HUES64 (cell line): ENCODE results near the gene ZFAND2A.
A peak's percentile ranks its signal among the peaks of the same experiment; 100 is the strongest.

ENCODE experiments used
- H3K27ac ChIP-seq: 2 replicates; pipeline ENCODE4 v1.7.0; 2013; ENCODE audit warnings: low read depth, low read length, inconsistent platforms
- H3K27me3 ChIP-seq: 2 replicates; pipeline ENCODE4 v1.6.1; 2013; ENCODE audit warnings: mild to moderate bottlenecking, low read length; ENCODE audit not compliant: insufficient read depth
- H3K36me3 ChIP-seq: 2 replicates; pipeline ENCODE4 v1.6.1; 2013; ENCODE audit warnings: mild to moderate bottlenecking, low read length; ENCODE audit not compliant: insufficient read depth
- H3K4me1 ChIP-seq: 2 replicates; pipeline ENCODE4 v1.6.1; 2013; ENCODE audit warnings: mild to moderate bottlenecking, low read length, moderate library complexity; ENCODE audit not compliant: insufficient read depth
- H3K4me3 ChIP-seq: 2 replicates; pipeline ENCODE4 v1.5.1; 2013; ENCODE audit warnings: mild to moderate bottlenecking, low read length, moderate library complexity
- H3K9ac ChIP-seq: 2 replicates; pipeline ENCODE4 v1.6.1; 2013; ENCODE audit warnings: mild to moderate bottlenecking, low read depth, low read length
- H3K9me3 ChIP-seq: 2 replicates; pipeline ENCODE4 v1.6.1; 2013; ENCODE audit warnings: low read depth, low read length; ENCODE audit not compliant: insufficient read depth
- whole genome bisulfite sequencing: fragments of 150-250, 120-280 bp; methylation state at CpG from one replicate; pipeline ENCODE4 v1.1.7; 2013; ENCODE audit warnings: missing lambda C conversion rate; 5-methylcytosine and 5-hydroxymethylcytosine counted together

Gene ZFAND2A

DNA sequence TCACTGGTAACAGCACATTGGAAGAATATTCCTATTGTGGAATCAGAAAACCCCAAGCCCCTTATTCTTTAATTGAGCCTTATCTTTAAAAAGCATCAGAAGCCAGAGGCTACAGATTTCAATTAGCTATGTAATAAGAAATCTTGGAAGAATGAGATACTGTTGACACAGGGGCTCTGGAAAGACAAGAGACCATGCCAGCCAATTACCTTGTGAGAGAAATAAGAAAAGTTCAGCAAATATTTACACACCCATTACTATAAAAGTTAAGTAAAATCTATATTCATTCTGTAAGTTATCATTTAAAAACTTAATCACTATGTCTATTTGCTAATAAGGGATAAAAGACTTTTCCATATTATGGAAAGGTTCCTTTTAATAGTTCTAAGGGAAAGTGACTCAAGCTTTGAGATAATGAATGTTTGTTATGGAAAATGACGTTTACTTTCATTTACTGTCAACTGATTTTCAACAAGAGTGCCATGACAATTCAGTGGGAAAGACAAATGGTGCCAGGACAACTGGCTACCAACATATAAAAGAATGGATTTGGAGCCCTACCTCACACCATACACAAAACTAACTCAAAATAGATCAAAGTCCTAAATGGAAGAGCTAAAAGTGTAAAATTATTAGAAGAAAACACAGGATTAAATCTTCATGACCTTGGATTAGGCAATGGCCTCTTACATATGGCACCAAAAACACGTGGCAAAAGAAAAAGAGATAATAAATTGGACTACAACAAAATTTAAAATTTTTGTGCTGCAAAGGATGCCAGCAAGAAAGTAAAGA, 28.3 kb downstream of the ZFAND2A start:
- H3K36me3 ChIP-seq, result peaks cover 17% of the 10 kb centered on the region
- H3K9ac ChIP-seq, result no peak overlapping the region
- no peaks in the 10 kb centered on the region for H3K27me3 ChIP-seq
- no peak overlapping the region for H3K27ac ChIP-seq
- 100% methylated on average over 1 of the region's 2 CpGs for WGBS
- H3K4me1 ChIP-seq, result no peaks in the 10 kb centered on the region
- no peaks in the 10 kb centered on the region for H3K9me3 ChIP-seq
- no peak overlapping the region for H3K4me3 ChIP-seq

DNA sequence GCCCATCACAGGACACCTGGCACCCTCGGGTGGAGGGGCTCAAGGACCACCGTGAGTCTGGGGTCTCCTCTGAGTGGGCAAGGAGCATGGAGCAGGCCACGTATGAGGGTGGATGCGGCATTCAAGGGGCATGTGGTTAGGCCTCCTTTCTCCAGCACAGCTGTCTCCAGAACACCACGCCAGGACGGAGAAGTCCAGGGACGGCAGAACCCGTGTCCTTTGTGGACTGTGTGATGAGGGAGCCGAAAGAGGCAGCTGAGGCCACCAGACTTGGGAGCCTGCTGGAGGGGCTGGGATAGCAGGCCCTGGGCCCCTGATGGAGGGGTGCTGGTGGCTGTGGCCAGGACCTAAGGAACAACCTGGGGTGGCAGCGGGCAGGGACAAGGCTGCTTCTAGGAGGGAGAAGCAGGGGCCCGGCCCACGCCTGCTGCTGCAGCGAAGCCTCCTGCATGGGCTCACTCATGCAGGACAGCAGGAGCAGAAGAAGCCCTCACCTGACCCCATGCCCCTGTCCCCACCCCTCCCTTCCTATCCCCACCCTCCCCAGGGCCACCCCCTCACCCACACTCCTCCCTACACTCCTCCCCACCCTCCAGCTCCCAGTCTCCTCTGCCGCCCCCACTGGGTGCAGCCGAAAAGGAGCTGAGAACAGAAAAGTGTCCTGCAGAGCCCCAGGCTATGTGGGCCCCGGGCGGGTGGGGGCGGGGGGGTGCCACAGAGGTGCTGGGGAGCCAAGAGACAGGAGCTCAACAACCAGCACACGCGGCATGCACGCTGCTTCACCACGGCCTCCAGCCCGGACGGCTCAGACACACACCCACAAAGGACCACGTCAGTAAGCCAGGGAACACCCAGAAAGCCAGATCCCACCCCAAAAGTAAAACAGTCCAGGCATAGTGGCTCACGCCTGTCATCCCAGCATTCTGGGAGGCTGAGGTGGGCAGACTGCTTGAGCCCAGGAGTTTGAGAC, 29.7 kb downstream of the ZFAND2A start:
- H3K4me3 ChIP-seq, result no peak overlapping the region
- H3K9ac ChIP-seq, result no peak overlapping the region
- no peak overlapping the region for H3K27ac ChIP-seq
- no peaks in the 10 kb centered on the region for H3K4me1 ChIP-seq
- WGBS, result 96% methylated on average over 26 of the region's 26 CpGs
- peaks cover 26% of the 10 kb centered on the region for H3K36me3 ChIP-seq
- no peaks in the 10 kb centered on the region for H3K9me3 ChIP-seq
- H3K27me3 ChIP-seq, result no peaks in the 10 kb centered on the region

DNA sequence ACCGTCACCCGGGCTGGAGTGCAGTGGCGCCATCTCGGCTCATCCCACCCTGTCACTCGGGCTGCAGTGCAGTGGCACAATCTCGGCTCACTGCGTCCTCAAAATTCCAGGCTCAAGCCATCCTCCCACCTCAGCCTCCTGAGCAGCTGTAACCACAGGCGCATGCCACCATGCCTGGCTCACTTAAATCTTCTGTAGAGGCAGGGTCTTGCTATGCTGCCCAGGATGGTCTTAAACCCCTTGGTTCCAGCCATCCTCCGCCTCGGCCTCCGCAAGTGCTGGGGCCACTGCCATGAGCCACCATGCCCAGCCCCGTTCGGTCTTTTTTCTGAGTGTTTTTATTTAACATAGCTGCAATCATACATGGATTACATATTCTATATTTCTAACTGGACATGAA, 30.6 kb downstream of the ZFAND2A start:
- Histone ChIP-seq H3K27ac (no peak overlapping the region), H3K36me3 (peaks cover 32% of the 10 kb centered on the region), H3K4me3 (no peak overlapping the region), H3K4me1 (no peaks in the 10 kb centered on the region), H3K9ac (no peak overlapping the region), H3K27me3 (no peaks in the 10 kb centered on the region), H3K9me3 (no peaks in the 10 kb centered on the region)
- 96% methylated on average over 13 of the region's 13 CpGs for WGBS

DNA sequence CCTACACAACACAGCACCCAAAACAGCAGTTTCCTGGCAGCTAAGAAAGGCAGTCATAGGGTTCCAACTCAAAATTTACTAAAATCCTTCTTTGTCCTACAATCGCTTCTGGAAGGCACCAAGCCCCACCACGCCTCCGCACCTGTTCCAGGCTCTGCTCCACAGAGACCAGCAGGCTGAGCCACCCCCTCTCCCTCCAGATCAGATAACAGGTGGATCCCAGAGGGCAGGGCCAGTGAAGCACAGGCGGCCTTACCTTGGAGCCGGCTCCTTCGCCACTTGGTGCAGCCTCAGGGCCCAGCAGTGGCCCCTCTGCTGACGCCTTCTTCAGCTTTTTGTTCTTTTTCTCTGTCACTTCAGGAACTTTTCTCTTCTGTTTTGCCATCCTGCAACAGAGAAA, 33.0 kb downstream of the ZFAND2A start:
- peaks cover 11% of the 10 kb centered on the region; the same call in 1 of the 2 replicates for H3K4me1 ChIP-seq
- H3K4me3 ChIP-seq, result no peak overlapping the region
- H3K36me3 ChIP-seq, result peaks cover 35% of the 10 kb centered on the region
- no peak overlapping the region for H3K9ac ChIP-seq
- no peak overlapping the region for H3K27ac ChIP-seq
- H3K27me3 ChIP-seq, result no peaks in the 10 kb centered on the region
- WGBS, result 95% methylated on average over 7 of the region's 7 CpGs
- H3K9me3 ChIP-seq, result no peaks in the 10 kb centered on the region

DNA sequence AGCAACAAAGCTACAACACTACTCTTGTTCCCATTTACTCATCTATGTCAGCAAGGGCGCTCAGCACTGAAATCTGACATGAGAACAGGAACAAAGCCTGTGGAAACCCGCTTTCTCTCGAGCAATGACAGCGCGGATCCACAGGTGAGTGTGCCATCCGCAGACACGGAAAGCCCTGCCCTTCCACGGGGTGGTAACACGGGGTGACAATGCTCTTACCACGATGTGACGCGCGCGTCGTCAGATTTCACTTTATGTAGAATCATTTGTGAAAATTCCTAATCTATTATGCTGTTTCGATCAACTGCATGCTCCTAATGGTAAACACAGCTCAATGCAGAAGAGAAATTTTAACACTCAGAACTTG, 34.4 kb downstream of the ZFAND2A start:
- no peak overlapping the region for H3K4me3 ChIP-seq
- H3K9ac ChIP-seq, result no peak overlapping the region
- WGBS, result 96% methylated on average over 16 of the region's 16 CpGs
- H3K9me3 ChIP-seq, result no peaks in the 10 kb centered on the region
- H3K36me3 ChIP-seq, result peaks cover 36% of the 10 kb centered on the region
- H3K27ac ChIP-seq, result no peak overlapping the region
- H3K27me3 ChIP-seq, result no peaks in the 10 kb centered on the region
- H3K4me1 ChIP-seq, result peaks cover 11% of the 10 kb centered on the region; the same call in 1 of the 2 replicates

DNA sequence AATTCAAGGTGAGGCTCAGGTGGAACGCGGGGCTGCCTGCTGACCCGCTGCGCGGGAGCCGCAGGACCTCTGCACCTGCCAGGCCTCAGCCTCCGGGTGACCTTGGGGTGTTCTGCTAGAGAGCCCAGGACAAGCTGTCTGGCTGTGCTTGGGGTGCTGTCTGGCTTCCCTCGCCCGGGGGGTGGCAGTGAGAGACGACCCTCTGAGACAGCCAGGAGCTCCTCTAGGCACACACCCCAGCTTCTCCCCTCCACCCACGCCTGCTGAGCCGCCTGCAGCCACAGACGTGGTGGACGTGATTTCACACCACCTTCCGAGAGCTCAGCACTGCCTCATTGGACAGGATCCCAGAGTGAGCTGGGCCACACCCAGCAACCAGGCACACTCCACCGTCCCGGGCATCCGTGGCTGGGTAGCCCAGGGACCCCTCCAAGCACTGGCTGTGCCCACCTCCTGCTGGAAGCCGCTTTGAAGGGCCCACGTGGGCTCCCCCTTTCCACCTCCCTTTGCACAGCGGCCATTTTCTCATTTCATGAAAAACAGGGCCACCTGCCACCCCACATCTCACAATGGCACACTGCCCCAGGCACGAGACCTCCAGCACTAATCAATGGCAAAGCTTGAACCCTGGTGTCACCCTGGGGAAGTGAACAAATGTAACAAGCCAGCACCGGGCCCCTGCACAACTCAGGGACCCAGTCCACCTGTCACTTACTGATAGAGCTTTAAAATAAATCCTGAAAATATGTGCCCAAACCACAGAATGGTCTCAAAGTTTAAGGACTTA, 35.0 kb downstream of the ZFAND2A start:
- H3K4me3 ChIP-seq, result no peak overlapping the region
- peaks cover 34% of the 10 kb centered on the region for H3K36me3 ChIP-seq
- H3K9me3 ChIP-seq, result no peaks in the 10 kb centered on the region
- no peaks in the 10 kb centered on the region for H3K27me3 ChIP-seq
- no peak overlapping the region for H3K27ac ChIP-seq
- H3K4me1 ChIP-seq, result peaks cover 11% of the 10 kb centered on the region; the same call in 1 of the 2 replicates
- WGBS, result 95% methylated on average over 23 of the region's 23 CpGs
- no peak overlapping the region for H3K9ac ChIP-seq

DNA sequence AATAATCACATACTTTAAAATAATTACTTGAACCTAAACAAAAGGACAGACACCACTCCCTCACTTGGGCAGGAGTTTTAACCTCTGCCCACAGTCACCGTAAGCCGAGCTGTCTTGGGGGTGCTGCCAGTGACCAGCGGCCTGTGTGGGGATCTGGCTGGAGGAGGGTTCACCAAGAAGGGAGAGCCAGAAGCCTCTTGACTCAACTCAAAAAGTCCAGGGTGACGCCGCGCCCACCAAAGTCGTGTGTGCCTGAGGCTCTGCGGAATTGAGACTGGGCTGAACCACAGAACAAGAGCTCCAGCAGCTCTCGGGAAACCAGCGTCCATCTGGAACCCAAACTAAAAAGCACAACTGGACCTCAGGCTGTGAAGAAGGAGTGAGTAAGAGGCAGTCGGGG, 35.8 kb downstream of the ZFAND2A start:
- Histone ChIP-seq H3K4me1 (peaks cover 11% of the 10 kb centered on the region; the same call in 1 of the 2 replicates), H3K9ac (no peak overlapping the region; the same call in 1 of the 2 replicates), H3K9me3 (no peaks in the 10 kb centered on the region), H3K27me3 (no peaks in the 10 kb centered on the region), H3K36me3 (peaks cover 30% of the 10 kb centered on the region), H3K4me3 (no peak overlapping the region), H3K27ac (peak overlapping the region; percentile 48)
- 90% methylated on average over 11 of the region's 11 CpGs for WGBS

DNA sequence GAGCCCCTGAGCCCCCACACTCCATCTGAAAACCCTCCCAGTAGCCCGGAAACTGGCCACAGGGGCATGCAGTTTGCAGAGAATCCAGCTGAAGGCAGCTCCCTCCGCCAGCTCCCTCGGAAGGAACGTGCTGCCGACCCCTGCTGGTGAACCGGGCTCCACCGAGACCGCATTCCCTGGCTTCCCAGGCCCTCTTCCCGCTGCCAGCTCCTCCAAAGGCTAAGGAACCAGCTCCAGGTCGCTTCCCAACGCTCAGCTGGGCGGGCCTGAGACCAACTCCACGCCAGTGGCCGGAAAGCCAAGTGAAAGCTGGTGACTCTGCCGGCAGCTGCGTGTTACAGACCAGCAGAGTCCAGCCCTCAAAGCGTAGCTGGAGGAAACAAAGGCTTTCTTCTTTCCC, 36.3 kb downstream of the ZFAND2A start:
- Histone ChIP-seq H3K9me3 (no peaks in the 10 kb centered on the region), H3K27ac (peak overlapping the region; percentile 54; the same call in 1 of the 2 replicates), H3K4me3 (no peak overlapping the region), H3K4me1 (peaks cover 11% of the 10 kb centered on the region; the same call in 1 of the 2 replicates), H3K9ac (peak overlapping the region; percentile 39; the same call in 1 of the 2 replicates), H3K36me3 (peaks cover 30% of the 10 kb centered on the region), H3K27me3 (no peaks in the 10 kb centered on the region)
- 25% methylated on average over 17 of the region's 17 CpGs for WGBS

DNA sequence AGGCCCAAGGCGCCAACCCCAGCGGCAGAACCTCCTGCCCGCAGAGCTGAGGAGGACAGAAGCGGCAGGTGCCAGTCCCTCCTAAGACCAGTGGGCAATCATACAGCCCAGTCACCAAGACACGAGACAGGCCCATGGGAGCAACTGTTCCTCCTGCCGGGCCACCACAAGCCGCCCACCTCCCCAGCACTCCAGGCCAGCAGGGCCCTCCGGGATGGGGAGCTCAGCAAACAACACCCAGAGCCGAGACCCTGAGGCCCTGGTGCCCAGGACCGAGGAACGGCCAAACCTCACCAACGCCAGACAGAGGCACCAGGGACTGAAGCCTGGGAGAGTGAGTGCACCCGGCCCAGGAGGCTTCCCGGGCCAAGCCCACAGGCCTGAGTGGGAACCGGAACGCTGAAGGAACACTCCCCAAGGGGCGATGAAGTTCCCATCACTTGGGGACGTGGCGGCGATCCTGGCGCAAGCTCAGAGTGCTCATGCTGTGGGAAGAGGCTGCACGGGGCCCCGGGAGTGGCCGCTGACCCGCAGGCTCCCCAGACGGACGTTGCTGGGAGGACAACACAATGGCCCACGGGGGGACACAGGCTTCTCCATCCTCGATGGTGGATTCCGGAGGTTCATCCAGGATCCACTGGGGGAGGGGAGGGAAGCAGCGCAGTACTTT, 37.0 kb downstream of the ZFAND2A start:
- no peaks in the 10 kb centered on the region for H3K9me3 ChIP-seq
- peak overlapping the region; percentile 4 for H3K9ac ChIP-seq
- H3K4me3 ChIP-seq, result no peak overlapping the region
- 90% methylated on average over 31 of the region's 31 CpGs for WGBS
- peaks cover 11% of the 10 kb centered on the region; the same call in 1 of the 2 replicates for H3K4me1 ChIP-seq
- peaks cover 30% of the 10 kb centered on the region for H3K36me3 ChIP-seq
- H3K27ac ChIP-seq, result no peak overlapping the region
- no peaks in the 10 kb centered on the region for H3K27me3 ChIP-seq
